Endodermal cell (in vitro differentiated cells): ENCODE data around the gene HYKK. TPM values are rescaled to one million over a fixed set of nuclear protein-coding genes. Genes with fewer than 3 reads are reported as not detected.

ENCODE experiments used
- DNase-seq: peaks from one replicate; pipeline ENCODE4 v3.0.0-alpha.2; 2017
- H3K27ac ChIP-seq: 2 replicates; pipeline ENCODE4 v1.5.1; 2013; ENCODE audit warnings: mild to moderate bottlenecking, low read depth, low read length, moderate library complexity
- H3K27me3 ChIP-seq: 2 replicates; pipeline ENCODE4 v1.6.1; 2013; ENCODE audit warnings: mild to moderate bottlenecking, low read length, moderate library complexity; ENCODE audit not compliant: insufficient read depth, control insufficient read depth, poor library complexity, severe bottlenecking
- H3K36me3 ChIP-seq: 2 replicates; pipeline ENCODE4 v1.7.0; 2013; ENCODE audit warnings: mild to moderate bottlenecking, low read length, moderate library complexity; ENCODE audit not compliant: control insufficient read depth, insufficient read depth
- H3K4me1 ChIP-seq: one replicate; pipeline ENCODE4 v1.7.0; 2013; ENCODE audit warnings: low read length; ENCODE audit not compliant: control insufficient read depth, insufficient read depth
- H3K4me3 ChIP-seq: 2 replicates; pipeline ENCODE4 v1.5.1; 2013; ENCODE audit warnings: mild to moderate bottlenecking, low read length, moderate library complexity
- H3K9ac ChIP-seq: 2 replicates; pipeline ENCODE4 v1.6.1; 2013; ENCODE audit warnings: mild to moderate bottlenecking, low read length, moderate library complexity; ENCODE audit not compliant: poor library complexity, severe bottlenecking; ENCODE audit errors: extremely low read depth
- H3K9me3 ChIP-seq: 2 replicates; pipeline ENCODE4 v1.6.1; 2013; ENCODE audit warnings: mild to moderate bottlenecking, low read length, moderate library complexity; ENCODE audit not compliant: control insufficient read depth
- H3K27ac Mint-ChIP-seq: 2 replicates; pipeline ENCODE4 v1.8.0; 2020; ENCODE audit warnings: mixed read lengths
- H3K27me3 Mint-ChIP-seq: 2 replicates; pipeline ENCODE4 v1.8.0; 2021; ENCODE audit warnings: mild to moderate bottlenecking, mixed read lengths; ENCODE audit not compliant: insufficient read depth
- H3K36me3 Mint-ChIP-seq: 2 replicates; pipeline ENCODE4 v1.8.0; 2020; ENCODE audit warnings: low read depth, mixed read lengths
- H3K4me1 Mint-ChIP-seq: 2 replicates; pipeline ENCODE4 v1.8.0; 2020; ENCODE audit warnings: mixed read lengths
- H3K4me3 Mint-ChIP-seq: 2 replicates; pipeline ENCODE4 v1.8.0; 2020; ENCODE audit warnings: mild to moderate bottlenecking, moderate library complexity, mixed read lengths
- H3K9me3 Mint-ChIP-seq: 2 replicates; pipeline ENCODE4 v1.8.0; 2020; ENCODE audit warnings: mild to moderate bottlenecking, mixed read lengths
- WGBS, 2 experiments: methylation state at CpG; one replicate each; pipeline versions ENCODE4 v1.1.5 to v1.1.7; 2013; ENCODE audit warnings: missing lambda C conversion rate in 2 of 2, mixed read lengths in 1 of 2; ENCODE audit not compliant: insufficient coverage in 1 of 2, insufficient read length in 1 of 2; 5-methylcytosine and 5-hydroxymethylcytosine counted together
- total RNA-seq, 2 donors: library from RNA; stranded (reverse); fragmentation: NEBNext Ultra II Directional in 1 of 2; extraction: Animal tissue kit (Norgen Biotek cat#: 25700) in 1 of 2; gene quantifications; 2 replicates in 1 of 2; 3 replicates in 1 of 2; pipeline ENCODE4 v1.2.1, GENCODE V29; 2021
- TF ChIP-seq, protein P1 (sequence below): fragments of 200-600 bp; sonication (generic); conservative IDR thresholded peaks from 2 replicates; pipeline ENCODE4 v1.5.0; 2021; ENCODE audit warnings: antibody characterized with exemption, mild to moderate bottlenecking

The HYKK gene
- total RNA-seq, 2 donors from 2014 or later, result 3.9 to 4.2 TPM

DNA sequence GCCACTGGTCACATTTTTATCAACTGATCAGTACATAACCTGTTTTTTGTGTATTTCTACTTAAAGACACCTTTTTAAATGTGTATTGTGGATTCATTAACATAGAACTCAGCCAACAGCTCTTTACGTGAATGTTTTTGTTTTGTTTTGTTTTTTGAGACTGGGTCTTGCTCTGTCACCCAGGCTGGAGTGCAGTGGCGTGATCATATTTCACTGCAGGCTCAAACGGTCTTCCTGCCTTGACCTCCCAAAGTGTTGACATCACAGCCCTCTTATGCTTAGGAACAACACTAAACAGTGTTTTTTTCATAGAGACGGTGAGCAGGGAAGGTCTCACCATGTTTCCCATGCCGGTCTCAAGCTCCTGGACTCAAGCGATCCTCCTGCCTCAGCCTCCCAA lies 42.8 kb downstream of the HYKK start:
- H3K4me3 Mint-ChIP-seq, result no peak overlapping the region
- no peaks in the 10 kb centered on the region for H3K9me3 ChIP-seq
- H3K27ac ChIP-seq, result no peak overlapping the region
- H3K27ac Mint-ChIP-seq, result peak overlapping the region; percentile 55
- H3K9ac ChIP-seq, result no peak overlapping the region
- H3K27me3 ChIP-seq, result no peaks in the 10 kb centered on the region
- H3K4me3 ChIP-seq, result no peak overlapping the region
- no peaks in the 10 kb centered on the region for H3K9me3 Mint-ChIP-seq
- 90 to 95% methylated on average over 5 to 6 of the region's 6 CpGs for WGBS, 2 experiments
- DNase-seq, result no peak
- TF ChIP-seq, protein P1, sequence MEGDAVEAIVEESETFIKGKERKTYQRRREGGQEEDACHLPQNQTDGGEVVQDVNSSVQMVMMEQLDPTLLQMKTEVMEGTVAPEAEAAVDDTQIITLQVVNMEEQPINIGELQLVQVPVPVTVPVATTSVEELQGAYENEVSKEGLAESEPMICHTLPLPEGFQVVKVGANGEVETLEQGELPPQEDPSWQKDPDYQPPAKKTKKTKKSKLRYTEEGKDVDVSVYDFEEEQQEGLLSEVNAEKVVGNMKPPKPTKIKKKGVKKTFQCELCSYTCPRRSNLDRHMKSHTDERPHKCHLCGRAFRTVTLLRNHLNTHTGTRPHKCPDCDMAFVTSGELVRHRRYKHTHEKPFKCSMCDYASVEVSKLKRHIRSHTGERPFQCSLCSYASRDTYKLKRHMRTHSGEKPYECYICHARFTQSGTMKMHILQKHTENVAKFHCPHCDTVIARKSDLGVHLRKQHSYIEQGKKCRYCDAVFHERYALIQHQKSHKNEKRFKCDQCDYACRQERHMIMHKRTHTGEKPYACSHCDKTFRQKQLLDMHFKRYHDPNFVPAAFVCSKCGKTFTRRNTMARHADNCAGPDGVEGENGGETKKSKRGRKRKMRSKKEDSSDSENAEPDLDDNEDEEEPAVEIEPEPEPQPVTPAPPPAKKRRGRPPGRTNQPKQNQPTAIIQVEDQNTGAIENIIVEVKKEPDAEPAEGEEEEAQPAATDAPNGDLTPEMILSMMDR, result no peak
- H3K4me1 ChIP-seq, result no peaks in the 10 kb centered on the region
- no peaks in the 10 kb centered on the region for H3K27me3 Mint-ChIP-seq
- no peaks in the 10 kb centered on the region for H3K4me1 Mint-ChIP-seq
- peaks cover 52% of the 10 kb centered on the region for H3K36me3 ChIP-seq
- H3K36me3 Mint-ChIP-seq, result peaks cover 49% of the 10 kb centered on the region

DNA sequence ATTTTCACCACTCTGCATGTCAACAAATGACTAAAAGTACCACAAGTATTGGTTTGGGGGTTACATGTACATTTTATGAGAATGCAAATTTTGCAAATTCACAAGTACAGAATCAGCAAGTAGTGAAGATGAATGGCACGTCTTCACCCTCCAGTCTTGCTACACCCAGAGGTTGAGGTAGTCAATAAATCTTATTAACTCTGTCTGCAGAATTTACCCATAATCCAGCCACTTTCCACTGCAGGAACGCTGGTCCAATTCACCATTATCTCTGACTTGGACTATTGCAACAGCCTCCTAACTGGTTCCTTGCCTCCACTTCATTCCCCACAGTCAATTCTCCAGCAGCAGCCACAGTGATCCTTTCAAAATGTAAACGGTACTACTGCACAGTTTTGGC lies 43.4 kb downstream of the HYKK start:
- Histone ChIP-seq H3K9ac (no peak overlapping the region), H3K27me3 (no peaks in the 10 kb centered on the region), H3K4me3 (no peak overlapping the region), H3K27ac (no peak overlapping the region), H3K4me1 (no peaks in the 10 kb centered on the region), H3K9me3 (no peaks in the 10 kb centered on the region), H3K36me3 (peaks cover 45% of the 10 kb centered on the region)
- Mint-ChIP-seq H3K4me3 (no peak overlapping the region), H3K4me1 (no peaks in the 10 kb centered on the region), H3K27me3 (no peaks in the 10 kb centered on the region), H3K9me3 (no peaks in the 10 kb centered on the region), H3K27ac (no peak overlapping the region), H3K36me3 (peaks cover 43% of the 10 kb centered on the region)
- 84 to 91% methylated on average over 2 to 3 of the region's 3 CpGs for WGBS, 2 experiments
- DNase-seq, result no peak
- TF ChIP-seq, protein P1, result no peak

DNA sequence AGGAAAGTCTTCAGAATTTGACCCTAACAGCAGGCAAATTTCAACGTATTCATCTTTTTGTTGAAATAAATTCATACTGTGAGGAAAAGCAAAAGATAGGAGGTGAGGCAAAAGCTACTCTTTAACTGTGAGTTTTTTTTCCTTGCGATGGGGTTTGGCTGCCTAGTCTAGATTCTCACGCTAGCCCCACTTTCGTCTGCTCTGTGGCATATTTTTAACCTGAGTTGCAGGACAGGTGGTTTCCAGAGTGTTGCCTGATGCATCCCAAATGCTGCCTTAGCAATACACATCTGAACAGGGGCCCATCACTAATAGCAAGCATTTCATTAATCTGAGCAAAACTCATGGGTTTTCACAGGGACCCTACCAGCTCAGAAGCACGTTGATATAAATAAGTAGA lies 44.5 kb downstream of the HYKK start:
- Histone ChIP-seq H3K9me3 (no peaks in the 10 kb centered on the region), H3K27ac (no peak overlapping the region), H3K9ac (no peak overlapping the region), H3K36me3 (peaks cover 36% of the 10 kb centered on the region), H3K4me1 (no peaks in the 10 kb centered on the region), H3K4me3 (no peak overlapping the region), H3K27me3 (no peaks in the 10 kb centered on the region)
- Mint-ChIP-seq H3K27me3 (no peaks in the 10 kb centered on the region), H3K9me3 (no peaks in the 10 kb centered on the region), H3K27ac (no peak overlapping the region), H3K4me1 (no peaks in the 10 kb centered on the region), H3K4me3 (no peak overlapping the region), H3K36me3 (peaks cover 32% of the 10 kb centered on the region)
- DNase-seq, result no peak
- TF ChIP-seq, protein P1, result no peak
- WGBS, 2 experiments, result 96 to 97% methylated on average over 4 to 5 of the region's 5 CpGs
